Occipital lobe (tissue), 2 donors: Measurements from ENCODE around the gene CTNNBL1. TPM values are rescaled to one million over a fixed set of nuclear protein-coding genes. Genes with fewer than 3 reads are reported as not detected.

ENCODE experiments used
- DNase-seq: peaks from one replicate; lab custom pipeline; 2025; lab: John Stamatoyannopoulos, UW
- total RNA-seq: library from RNA; depleted of rRNA; stranded (reverse); fragments of >200 nt; gene quantifications from one replicate; pipeline ENCODE4 v1.2.3, GENCODE V29; 2014

Gene CTNNBL1
- total RNA-seq, 1 donor from 2014 or later = 26.5 TPM

DNA sequence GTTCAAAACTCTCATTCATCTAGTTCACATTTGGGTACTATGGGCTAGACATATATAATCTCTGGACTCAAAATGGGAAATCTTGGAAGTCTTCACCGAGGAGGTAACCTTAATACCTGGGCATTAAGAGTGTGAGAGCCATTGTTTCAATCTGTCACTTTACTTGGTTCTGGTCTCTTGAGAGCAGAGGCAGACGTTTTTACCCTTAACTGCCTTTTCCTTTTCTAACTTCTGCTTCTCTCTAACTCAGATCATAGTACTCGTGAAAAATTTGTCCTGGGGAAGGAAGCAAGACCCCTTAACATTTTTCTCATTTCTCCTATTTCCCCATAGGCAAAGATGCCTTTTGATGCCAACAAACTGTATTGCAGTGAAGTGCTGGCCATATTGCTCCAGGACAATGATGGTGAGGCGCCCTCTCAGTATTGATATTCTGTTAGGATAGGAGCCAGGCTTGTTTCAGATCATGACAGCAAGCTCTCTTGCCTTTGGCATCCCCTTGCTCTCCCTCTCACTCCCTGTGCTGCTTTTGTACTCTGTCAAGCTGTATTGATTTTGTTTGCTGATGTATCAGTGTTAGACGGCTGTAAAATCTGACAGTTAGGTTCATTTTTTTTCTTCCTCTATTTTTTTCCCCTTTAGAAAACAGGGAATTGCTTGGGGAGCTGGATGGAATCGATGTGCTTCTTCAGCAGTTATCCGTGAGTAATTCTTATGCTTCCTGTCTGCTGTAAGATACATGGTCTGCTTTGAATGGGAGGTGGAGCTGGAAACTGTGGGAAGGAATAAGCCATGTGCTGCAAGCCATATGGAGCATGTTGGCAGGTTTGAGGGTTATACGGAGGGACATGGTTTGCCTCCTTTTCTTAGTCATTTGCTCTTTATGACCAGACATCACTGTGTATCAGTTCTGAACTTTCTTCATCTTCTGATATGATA, 83.5 kb downstream of the CTNNBL1 start:
- no peak for DNase-seq

DNA sequence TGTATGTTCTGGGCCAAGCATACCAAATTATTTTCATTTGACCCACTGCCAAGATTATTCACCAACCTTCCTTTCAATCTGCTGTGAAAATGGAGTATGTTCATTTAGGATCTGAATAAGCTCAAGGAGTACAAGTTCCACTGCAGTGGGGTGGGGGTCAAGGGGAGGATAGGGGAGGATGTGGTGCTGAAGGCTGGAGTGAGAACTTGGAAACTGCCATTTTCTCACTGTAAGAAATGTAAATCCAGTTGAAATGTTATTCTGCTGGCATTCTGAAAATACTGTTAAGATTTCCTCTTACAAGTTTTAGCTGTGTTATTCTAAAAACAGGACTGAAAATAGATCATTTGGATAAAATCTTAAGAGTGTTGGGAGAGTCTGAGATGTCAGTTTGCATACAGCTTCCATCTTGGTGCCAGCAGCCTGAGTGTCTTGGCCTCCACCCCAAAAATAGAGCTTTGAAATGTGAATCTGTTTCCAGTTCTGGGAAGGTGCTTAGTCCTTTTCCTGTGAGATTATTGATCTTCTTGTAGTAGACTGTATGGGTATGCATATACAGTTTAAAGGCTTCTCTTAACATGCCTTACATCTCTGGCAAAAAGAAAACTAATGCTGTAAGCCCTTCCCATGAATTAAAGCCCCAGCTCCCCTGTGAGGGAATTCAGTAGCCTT, 84.3 kb downstream of the CTNNBL1 start:
- no peak for DNase-seq

DNA sequence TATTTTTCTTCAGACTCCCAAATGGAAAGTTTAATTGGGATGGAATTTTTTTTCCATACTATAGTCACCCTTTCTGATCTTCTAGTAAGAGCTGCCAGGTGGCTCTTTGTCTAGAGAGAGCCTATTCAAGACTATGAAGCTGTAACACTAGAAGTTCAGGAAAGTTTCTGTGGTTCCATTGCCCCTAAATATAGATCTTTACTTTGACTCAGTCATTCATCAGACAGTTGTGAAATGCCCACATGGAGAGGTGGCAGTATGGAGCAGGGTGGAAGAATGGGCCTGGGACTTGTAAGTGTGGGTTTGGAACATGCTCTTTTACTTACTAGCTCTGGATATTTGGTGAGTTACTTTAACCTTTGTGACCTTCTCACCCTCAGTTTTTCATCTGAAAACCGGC, 87.8 kb downstream of the CTNNBL1 start:
- no peak for DNase-seq

DNA sequence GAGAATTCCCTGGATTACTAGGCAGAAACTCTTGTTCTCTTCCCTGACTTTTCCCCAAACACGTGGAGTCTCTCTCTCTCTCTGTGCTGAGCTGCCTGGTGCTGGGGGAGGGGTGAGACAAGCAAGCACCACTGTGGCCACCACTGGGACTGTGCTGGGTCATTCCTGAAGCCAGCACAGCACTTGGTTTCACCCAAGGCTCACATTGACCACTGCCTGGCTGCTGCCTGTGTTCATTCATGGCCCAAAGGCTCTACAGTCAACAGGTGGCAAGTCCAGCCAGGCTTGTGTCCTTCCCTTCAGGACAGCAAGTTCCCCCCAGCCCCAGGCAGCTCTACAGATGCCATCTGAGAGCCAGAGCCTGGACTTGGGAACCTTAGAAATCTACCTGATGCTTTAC, 92.2 kb downstream of the CTNNBL1 start:
- no peak for DNase-seq

DNA sequence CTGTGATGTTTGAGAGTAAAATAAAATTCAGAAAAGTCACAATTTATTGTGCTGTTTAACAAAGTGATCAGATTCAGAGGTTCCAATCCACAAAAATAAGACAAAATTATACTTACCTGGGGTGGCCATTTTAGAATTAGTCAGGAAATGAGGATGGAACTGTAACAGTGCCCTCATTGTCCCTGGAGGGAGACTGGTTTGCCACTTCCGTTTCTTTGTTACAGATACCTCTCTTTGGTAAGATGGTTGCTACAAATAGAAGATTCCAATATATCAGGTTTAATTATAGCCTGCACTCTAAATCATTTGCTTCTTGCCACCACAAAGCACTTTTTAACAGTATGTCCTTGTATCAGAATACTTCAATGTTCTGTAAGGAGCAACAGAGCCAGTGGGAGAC, 95.6 kb downstream of the CTNNBL1 start:
- no peak for DNase-seq

DNA sequence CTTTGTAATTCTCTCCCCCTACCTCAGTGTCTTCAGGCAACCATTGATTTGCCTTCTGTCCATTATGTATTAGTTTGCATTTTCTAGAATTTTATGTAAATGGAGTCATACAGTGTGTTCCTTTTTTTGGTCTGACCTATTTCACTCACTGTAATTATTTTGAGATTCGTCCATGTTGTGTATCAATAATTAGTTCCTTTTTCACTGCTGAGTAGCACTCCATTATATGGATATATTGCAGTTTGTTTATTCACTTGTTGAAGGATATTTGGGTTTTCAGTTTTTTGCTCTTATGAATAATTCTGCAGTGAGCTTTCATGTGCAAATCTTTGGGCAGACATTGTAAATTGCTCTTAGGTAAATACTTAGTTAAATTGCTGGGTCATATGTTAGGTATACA, 97.1 kb downstream of the CTNNBL1 start:
- no peak for DNase-seq

DNA sequence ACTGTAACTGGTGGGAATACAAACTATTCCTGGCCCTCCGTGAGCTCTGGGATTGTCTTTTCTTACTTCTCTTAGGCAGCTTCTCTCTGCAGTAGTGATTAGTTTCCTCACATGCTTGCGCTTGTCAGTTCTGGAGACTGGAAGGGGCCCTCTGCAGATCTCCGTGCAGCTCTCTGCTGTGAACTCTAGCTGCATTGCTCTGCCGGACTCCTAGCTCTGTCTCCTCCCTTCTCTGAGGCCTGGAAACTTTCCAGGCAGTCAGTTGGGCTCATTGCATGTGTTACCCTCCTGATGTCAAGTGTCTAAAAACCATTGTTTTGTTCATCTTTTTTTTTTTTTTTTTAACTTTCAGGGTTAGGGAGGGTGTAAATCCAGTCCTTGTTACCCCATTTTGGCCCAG, 102.3 kb downstream of the CTNNBL1 start:
- DNase-seq = no peak

DNA sequence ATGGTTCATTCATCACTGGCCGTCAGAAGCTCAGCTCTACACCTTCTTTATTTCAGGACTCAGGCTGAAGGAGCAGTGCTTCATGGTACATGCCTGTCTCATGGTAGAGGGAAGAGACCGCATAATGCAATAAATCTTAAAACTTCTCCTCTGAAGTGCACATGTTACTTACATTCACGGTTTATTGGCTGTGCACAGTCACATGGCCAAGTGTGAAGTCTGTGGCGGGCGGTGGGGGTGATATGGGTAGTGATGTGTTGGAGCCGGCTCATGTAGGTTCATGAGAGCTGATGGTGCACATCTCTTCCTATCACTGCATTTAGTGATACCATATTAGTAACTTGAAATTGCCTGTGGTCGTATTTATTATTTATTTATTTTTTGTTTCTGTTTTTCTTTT, 102.9 kb downstream of the CTNNBL1 start:
- no peak for DNase-seq

DNA sequence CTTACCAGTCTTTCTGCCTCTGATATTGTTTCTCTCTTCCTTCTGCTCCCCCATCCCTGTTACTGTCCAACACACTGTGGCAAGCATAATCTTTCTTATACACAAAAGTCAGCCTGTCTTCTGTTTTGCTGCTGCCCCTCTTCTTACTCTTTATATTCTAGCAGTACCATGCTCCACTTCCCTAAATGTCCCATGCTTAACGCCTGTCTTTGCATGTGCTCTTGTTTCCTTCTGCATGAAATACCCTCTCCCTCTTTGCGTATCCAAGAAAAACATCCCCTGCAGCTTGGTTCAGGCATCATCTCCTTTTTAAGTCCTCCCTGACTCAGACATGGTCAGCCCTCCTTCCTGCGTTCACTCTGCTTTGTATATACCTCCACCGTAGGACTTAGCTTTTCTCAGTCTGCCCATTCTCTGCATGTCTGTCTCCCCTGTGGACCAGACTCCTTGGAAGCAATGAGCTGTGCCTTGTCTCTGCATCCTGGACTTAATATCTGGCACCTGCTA, 103.9 kb downstream of the CTNNBL1 start:
- no peak for DNase-seq

DNA sequence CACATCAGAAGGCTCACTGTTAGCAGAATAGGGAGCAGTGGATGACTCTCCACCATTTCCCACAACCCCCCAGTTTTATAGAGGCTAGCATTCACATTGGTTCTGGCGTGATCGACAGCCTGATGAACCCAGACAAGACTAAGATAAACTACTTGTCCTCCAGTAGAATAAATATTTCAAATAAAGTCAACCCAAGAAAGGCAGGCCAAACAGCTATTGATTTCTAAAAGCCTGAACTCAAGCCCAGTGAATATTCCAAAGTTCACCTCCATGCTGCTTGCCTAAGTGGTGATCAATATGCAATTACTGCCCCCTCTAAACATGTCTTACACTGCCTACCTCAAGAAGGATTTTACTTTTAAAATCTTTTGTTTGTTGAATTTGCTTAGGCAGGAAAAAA, 104.5 kb downstream of the CTNNBL1 start:
- no peak for DNase-seq

DNA sequence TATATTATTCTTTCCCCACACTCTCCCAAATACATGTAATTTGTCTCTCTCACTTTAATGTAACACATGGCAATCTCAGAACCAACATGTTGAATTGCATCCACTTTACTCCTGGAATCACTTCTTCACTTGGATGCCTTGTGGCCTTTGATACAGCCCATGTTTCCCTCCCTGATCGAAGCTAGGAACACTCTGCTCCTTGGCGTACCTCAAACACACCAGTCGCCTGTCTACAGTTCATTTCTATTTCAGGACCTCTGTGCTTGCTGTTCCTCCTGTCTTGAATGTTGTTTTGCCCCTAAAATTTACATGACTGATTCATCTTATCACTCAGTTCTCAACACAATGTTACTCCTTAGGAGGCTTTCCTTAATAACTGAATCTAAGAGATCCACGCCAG, 106.8 kb downstream of the CTNNBL1 start:
- DNase-seq = no peak

DNA sequence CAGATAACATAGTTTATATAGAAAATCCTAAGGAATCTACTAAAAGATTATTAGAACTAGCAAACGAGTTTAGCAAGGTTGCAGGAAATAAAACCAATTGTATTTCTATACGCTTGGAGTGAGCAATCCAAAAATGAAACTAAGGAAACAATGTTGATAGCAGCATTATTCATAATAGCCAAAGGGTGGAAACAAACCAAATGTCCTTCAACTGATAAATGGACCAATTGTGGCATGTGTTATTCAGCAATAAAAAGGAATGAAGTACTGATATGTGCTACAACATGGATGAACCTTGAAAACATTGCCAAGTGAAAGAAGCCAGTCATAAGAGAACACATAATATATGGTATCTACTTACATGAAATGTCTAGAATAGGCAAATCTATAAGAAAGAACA, 108.1 kb downstream of the CTNNBL1 start:
- DNase-seq = no peak

DNA sequence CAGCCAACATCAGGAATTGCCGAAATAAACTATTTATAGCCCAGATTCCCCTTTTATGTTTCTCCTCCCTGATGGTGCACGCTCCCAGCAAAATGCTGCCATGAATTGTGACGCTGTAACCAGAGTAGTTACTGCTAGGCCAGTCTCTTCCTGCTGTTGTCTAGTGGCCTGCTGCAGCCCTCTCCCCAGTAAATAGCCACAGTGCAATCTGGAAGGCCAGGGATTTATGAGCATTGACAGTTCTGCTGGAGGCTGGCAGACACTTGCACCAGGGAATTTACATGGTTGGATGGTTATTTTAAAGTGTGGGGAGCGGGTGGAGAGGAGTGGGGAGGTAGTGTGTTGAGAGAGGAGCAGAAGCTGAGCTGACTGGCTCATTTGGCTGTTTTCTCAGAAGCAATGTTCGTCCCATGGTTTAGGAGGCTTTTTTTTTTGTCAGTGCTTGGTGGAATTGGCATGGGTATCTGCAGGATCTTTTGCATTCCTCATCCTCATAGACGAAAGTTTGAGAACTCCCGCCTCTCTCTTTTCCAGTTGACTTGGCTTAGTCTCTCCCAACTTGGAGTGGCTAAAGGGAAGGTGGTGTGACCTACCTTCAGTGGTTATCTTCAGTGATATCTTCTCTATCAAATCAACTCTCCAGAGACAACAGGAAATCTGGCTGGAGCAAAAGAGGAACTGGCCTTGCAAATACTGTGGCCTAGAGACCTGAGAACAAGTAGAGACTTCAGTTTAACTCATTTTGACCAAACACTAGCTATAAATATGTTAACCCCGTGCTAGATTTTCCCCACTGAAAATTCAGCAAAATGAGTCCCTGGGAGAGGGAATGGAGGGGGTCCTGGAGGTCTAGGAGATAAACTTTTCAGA, 109.8 kb downstream of the CTNNBL1 start:
- no peak for DNase-seq

DNA sequence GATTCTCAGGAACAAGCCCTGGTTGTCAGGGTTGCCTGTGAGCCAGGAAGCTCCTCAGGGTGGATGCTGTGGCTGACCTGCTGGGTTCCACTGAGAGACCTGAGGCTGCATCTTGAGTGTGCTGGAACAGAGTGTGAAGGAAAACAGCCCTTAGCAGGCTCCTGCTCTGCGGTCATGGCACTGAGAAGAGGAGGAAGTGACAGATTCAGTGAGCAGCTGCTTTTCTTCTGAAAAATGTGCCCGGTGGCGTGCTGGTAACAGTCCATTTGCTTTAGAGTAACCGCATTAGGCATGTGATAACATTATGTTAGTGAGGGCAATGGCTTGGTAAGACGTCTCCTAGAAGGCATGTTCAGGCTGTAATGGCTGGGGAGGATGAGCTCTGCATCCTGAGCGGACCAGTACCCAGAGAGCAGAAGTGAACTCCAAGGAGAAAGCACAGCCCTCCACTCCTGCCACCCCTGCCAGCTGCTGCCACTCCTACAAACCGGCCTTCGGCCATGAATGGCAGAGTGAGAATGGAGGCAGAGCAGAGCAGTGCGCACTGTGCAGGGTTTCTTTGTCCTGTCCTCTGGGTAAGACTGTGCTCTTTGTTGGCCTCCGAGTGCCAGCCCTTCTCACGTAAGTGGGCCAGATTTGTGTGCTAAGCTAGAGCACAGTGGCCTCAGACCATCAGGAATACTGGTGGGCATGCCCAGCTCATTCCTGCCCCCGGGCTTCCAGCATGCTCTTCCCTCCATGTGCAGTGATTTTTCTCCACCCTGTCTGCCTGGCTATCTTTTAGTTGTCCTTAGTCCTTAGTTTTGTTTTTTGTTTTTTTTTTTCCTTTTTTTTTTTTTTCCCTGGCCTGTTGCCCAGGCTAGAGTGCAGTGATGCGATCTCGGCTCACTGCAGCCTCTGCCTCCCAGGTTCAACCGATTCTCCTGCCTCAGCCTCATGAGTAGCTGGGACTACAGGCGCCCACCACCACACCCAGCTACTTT, 111.0 kb downstream of the CTNNBL1 start:
- no peak for DNase-seq

DNA sequence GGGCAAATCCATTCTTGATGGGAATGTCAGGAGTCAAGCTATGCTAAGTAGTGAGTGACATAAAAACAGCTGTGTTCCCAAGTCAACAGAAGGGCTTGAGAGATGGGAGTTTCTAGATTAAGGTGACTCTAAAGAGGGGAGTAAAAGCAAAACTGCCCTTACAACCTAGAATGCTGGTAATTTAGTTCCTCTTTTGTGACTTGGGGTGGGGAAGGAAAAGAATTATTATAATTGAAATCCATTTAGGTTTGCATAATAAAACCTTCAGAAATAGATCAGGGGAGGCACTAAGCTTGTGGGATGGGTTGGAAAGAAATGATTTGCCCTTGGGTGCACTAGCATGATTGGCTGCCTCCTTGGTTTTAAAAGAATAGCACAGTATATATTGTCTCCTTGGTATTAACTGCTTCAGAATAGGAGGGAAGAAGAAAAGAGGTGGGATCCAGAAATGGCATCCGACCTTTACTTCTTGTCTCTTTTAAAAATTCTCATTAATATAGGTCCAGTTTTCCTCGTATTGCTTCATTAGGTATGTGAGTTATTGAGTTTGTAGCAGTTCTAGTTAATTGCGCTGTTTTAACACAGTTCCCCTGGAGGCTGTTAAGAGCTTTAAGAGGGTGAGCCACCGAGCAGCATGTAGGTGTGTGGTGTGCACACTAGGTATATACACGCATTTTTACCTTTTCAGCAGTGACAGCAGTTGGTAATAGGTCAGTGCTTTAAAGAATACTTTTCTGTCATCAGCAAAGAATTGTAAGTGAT, 113.8 kb downstream of the CTNNBL1 start:
- DNase-seq = no peak

DNA sequence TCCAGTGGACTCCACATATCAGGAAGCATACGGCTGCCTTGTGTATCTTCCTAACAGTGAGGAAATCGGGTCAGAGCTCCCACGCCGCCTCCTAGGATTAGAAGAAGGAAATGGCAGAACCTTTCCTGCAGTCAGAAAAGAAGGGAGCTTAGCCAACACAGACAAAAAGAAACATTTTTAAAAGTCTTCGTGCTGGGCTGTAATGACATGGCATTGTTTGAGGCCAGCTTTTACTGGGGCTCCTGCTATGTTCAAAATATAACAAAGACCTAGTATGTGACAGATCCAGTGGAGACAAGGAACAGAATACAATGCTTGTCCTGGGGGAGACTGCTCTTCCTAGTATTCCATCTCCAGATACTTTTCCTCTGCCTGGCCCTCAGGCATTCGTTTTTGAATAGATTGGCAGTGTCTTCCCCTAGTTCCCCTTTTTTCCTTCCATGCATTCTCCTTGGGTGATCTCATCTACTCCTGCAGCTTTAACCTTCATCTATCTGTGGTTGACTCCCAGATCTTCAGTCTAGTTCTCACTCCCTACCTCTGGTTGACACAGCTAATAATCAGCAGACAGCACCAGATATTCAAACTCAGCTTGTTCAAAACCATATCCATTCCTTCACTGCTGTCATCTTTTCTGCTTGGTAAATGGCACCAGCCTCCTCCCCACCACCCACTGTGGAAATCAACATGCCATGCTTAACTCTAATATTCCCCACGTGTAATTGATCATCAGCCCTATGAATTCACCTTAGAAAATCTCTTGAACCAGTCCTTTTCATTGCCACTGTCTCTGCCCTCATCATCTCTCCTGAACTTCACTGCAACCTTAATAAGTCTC, 114.6 kb downstream of the CTNNBL1 start:
- DNase-seq = no peak

DNA sequence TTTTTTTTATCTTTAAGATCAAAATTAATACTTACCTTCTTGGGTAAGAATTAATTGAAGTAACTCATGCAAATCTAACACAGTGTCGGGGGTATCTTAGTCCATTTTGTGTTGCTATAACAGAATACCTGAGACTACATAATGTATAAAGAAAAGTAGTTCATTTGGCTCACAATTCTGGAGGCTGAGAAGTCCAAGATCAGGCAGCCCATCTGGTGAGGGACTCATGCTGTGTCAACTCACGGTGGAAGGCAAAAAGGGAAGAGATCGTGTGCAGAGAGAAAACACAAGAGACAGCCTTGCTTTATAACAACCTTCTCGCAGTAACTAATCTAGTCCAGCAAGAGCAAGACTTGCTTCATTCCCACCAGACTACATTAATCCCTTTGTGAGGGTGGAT, 116.2 kb downstream of the CTNNBL1 start:
- no peak for DNase-seq

DNA sequence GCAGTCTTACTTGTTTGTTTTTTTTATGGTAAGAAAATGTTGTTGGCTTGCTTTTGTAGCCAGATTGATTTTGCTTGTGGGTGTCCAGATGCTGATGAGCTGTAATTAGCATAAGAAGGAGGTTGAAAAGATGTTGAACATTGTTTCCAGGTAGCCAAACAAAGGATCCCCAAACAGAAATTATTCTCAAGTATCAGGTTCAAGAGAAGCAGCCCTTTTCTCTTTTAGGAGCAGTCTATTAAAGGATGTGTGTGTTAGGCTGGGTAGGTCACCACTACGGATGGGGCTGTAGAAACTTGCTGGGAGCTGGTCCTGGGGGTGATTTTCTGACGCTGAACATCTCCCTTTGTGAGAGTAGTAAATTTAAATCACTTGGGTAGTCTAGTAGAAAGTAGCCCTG, 122.2 kb downstream of the CTNNBL1 start:
- DNase-seq = no peak

DNA sequence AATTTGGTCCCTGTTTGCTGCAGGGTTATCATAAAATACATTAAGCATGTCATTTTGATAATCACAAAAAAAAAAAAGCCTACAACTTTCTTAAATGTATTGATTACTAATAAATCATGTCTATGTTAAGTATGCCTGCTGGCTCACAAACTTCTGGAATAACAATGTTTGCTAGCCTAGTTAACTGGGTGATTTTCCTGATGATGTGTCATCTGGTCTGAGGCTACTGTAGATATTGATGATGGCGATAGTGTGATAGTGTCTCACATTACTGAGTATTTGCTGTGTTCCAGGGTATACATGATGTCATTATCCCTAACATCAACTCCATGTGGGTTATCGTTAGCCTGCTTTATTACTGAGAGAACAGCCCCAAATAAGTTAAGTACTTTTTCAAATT, 122.9 kb downstream of the CTNNBL1 start:
- DNase-seq = no peak
